HG03060 (cell line): ENCODE measurements around the gene CPM.
"Not testable (repeated sequence)": the region's sequence is repeated elsewhere in the genome, so short reads cannot be mapped to it uniquely, and the experiment has no call there.

Experiments
- ATAC-seq: cut with Tn5 transposase; IDR thresholded peaks from one replicate; pipeline ENCODE4 v1.9.1; 2021; ENCODE audit warnings: low read depth, moderate number of reproducible peaks; ENCODE audit not compliant: unreplicated experiment

CPM gene

GRCh38 chr12:68833508-68833907, 99.5 kb downstream of the CPM start:
- no peak for ATAC-seq

- ATAC-seq: no peak
These were observed 100.5 kb downstream of the CPM start for GRCh38 chr12:68832504-68832867.

- no peak for ATAC-seq
These were observed 101.0 kb downstream of the CPM start for GRCh38 chr12:68831751-68832503.

- ATAC-seq: no peak
These were observed 101.7 kb downstream of the CPM start for GRCh38 chr12:68831272-68831671.

- ATAC-seq: no peak
These were observed 104.3 kb downstream of the CPM start for GRCh38 chr12:68828672-68829068.

- no peak for ATAC-seq
These were observed 104.9 kb downstream of the CPM start for GRCh38 chr12:68827895-68828671.

- no peak for ATAC-seq
These were observed 107.3 kb downstream of the CPM start for GRCh38 chr12:68825569-68826217.

GRCh38 chr12:68824597-68825250, 108.2 kb downstream of the CPM start:
- ATAC-seq: no peak

GRCh38 chr12:68824131-68824530, 108.8 kb downstream of the CPM start:
- ATAC-seq: no peak

GRCh38 chr12:68823696-68824095, 109.3 kb downstream of the CPM start:
- ATAC-seq: no peak

GRCh38 chr12:68821357-68822188, 111.4 kb downstream of the CPM start:
- no peak for ATAC-seq

GRCh38 chr12:68819481-68819880, 113.5 kb downstream of the CPM start:
- ATAC-seq: not testable (repeated sequence)

GRCh38 chr12:68815928-68816800, 116.8 kb downstream of the CPM start:
- ATAC-seq: no peak

GRCh38 chr12:68815232-68815927, 117.6 kb downstream of the CPM start:
- no peak for ATAC-seq

- no peak for ATAC-seq
These were observed 118.3 kb downstream of the CPM start for GRCh38 chr12:68814490-68815231.

GRCh38 chr12:68813242-68813593, 119.8 kb downstream of the CPM start:
- no peak for ATAC-seq

GRCh38 chr12:68812553-68813241, 120.3 kb downstream of the CPM start:
- ATAC-seq: no peak
